AG09309 (cell line): ENCODE results near the gene CABLES1.

Experiments
- DNase-seq: peaks from one replicate; pipeline ENCODE4 v3.0.0-alpha.2; 2010; ENCODE audit warnings: low read depth
- H3K4me3 ChIP-seq: 2 replicates; pipeline ENCODE4 v1.5.1; 2011; ENCODE audit warnings: mild to moderate bottlenecking, low read depth, low read length, moderate library complexity; ENCODE audit not compliant: control insufficient read depth
- TF ChIP-seq, protein P1 (sequence below): IDR thresholded peaks from 2 replicates; pipeline ENCODE4 v1.5.1; 2011; ENCODE audit warnings: mild to moderate bottlenecking, low read depth, low read length, inconsistent platforms; ENCODE audit not compliant: insufficient read depth, control insufficient read depth; ENCODE audit errors: missing control alignments

CABLES1 gene

GRCh38 chr18:23253630-23254029 is 118.3 kb downstream of the CABLES1 start:
- TF ChIP-seq, protein P1, sequence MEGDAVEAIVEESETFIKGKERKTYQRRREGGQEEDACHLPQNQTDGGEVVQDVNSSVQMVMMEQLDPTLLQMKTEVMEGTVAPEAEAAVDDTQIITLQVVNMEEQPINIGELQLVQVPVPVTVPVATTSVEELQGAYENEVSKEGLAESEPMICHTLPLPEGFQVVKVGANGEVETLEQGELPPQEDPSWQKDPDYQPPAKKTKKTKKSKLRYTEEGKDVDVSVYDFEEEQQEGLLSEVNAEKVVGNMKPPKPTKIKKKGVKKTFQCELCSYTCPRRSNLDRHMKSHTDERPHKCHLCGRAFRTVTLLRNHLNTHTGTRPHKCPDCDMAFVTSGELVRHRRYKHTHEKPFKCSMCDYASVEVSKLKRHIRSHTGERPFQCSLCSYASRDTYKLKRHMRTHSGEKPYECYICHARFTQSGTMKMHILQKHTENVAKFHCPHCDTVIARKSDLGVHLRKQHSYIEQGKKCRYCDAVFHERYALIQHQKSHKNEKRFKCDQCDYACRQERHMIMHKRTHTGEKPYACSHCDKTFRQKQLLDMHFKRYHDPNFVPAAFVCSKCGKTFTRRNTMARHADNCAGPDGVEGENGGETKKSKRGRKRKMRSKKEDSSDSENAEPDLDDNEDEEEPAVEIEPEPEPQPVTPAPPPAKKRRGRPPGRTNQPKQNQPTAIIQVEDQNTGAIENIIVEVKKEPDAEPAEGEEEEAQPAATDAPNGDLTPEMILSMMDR = no peak
- DNase-seq = no peak
- no peak overlapping the region for H3K4me3 ChIP-seq

DNA sequence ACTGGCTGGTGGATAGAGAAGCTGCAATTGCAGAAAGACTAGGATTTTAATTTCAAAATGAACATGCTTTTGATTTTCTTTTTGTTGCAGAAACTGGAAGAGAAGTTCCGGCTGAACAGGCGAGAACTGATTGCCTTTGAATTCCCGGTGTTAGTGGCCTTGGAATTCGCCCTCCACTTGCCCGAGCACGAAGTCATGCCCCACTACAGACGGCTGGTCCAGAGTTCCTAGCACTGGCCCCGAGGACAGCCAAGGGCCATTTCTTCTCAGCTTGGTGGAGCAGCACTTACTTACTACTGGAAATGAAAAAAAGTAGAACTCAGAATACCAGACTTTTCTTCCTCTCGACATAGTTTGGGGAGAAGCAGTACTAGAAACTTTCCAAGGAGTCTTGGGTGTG is 121.9 kb downstream of the CABLES1 start:
- H3K4me3 ChIP-seq = no peak overlapping the region
- TF ChIP-seq, protein P1 = no peak
- DNase-seq = no peak

GRCh38 chr18:23257686-23258565 is 122.6 kb downstream of the CABLES1 start:
- DNase-seq = peak; percentile 16
- H3K4me3 ChIP-seq = no peak overlapping the region
- TF ChIP-seq, protein P1 = no peak

DNA sequence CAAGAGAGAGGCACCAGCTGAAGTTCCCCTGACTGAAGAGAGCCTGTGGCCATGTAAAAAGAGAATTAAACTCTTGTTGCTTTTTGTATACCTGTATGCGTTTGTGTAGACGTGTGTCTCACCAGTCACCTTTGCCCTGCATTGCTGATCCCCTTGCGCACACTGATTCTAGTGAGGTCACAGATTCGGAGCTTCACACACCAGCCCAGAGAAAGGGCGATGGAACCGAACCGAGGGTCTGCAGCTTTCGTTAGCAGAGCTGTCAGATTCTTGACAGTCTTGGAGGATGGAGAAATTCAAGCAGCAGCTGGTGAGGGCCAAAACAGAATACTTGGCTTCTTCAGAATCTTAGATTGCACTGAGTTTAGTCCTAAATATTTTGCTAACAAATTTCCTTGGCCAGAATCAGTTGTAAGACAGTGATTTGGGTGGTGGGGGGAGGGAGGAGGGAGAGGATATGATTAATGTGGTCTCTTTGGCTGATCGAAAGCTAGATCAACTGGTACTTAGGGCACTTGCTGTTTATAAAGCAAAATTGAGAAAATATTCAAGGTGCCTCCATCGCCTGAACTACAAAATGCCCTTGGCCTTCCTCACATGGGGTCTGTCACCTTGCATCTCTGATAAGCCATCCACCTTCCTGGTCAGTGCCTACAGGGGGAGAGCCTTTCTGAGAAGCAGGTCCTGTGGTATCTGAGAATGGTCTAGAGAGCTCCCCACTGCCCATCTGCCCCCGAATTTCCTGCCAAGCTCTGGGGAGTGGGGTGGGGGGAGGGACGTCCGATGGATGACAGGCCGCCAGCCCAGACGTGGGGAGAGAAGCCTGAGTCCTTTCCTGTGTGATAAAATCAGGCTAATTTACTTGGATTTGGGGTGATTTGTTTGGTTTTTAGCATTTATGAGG is 123.5 kb downstream of the CABLES1 start:
- TF ChIP-seq, protein P1 = no peak
- H3K4me3 ChIP-seq = no peak overlapping the region
- DNase-seq = no peak

DNA sequence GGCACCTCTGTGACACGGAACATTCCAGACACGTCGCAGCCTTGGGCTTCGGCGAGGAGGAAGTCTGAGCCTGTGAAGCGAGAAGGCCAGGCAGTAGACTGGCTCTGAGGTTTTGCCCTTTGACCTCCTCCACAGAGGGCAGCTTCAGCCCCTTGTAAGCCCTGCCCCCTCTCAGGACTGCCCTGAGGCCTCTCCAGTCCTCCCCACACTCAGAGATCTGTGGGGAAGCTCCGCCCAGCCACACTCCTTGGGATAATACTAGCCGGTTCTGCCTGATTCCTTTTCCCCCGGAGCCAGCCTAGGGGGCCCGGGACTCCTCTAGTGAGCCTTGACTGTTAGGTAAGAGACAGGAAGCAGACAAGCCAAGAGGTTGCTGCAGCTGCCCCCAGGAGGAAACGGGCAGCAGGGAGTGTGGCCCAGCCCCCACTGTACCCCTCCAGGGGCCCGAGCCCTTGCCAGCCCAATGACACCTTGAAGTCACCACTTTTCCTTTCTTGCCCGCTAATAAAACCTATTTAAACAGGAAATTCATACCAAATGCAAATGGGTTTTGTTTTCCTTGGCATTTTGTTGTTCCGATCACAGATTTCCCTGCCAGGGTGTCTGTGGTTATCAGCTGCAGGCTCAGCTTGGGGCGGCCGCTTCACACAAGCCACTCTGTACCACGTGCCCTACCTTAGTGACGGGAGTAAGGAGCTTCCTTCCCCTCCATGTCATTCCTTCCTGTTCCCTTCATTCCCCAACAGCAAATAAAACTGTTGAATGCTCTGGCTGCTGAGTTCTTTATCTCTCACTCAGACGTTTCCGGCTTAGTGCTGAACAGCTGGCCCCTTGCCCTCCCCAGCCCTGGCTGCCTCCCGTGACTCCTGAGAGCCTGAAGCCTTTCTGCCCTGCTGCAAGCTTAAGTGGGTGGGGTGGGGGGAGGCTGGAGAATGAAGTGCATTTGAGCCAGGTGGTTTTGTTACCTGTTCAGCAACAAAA is 124.7 kb downstream of the CABLES1 start:
- peak; percentile 50 for DNase-seq
- peak overlapping the region; percentile 3; the same call in 1 of the 2 replicates for H3K4me3 ChIP-seq
- TF ChIP-seq, protein P1 = no peak
